ENCODE data around the gene RBMS1.
"Not testable (repeated sequence)": the region's sequence is repeated elsewhere in the genome, so short reads cannot be mapped to it uniquely, and the experiment has no call there.

RBMS1 gene

DNA sequence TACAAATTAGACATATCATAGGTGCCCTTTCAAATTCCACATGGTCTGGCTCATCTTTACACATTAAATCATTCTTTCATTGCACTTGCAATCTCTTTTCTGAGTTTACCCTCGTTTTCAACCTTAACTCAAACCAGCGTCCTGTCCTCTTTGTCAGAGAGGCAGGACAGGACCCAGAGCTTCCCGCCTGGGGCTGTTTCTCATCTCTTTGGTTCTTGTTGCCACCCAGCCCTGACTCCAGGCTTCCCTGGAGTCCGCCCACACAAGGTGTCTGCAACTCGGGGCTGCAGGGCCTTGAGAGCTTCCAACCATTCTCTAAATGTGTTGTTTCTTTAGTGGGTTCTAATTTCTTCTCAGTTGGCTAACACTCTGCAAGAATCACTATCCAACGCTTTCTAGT lies 24.4 kb downstream of the RBMS1 start:
- DNase-seq, result no peak

DNA sequence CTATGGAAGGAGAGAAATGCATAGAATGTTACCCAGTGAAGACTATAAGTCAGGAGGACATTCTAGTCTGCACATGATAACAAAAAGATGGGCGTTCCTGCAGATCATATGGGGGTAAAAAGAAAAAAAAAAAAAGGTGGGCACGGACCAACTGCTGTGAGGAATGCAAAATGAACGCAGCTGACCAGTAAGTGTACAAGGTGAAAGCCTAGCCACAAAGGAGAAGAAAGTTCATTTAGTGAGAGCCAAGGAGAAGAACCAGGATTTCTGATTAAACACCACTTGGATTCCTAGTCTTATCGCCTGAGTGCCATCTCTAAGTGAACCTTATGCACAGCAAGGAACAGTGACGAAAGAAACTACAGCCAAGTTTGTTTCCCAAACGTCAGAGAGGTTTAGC lies 26.5 kb downstream of the RBMS1 start:
- DNase-seq, result no peak

DNA sequence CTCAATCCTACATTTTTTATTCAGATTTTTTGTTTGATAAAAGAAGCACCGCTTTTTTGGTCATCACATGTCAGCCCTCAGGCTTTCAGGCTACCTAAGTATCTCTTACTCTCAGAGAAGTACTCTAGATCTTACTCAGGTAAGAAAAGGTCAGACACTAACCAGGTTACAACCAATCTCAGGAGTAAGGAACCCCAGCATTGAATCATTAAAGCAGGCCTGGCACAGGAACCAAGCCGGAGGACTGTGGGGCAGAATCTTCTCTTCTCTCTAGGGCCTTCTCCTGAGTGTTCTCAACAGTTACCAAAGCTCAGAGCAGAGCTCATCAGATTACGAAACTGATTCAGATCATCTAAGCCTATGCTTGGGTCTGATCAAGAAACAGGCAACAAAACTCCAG lies 28.2 kb downstream of the RBMS1 start:
- DNase-seq, result no peak

DNA sequence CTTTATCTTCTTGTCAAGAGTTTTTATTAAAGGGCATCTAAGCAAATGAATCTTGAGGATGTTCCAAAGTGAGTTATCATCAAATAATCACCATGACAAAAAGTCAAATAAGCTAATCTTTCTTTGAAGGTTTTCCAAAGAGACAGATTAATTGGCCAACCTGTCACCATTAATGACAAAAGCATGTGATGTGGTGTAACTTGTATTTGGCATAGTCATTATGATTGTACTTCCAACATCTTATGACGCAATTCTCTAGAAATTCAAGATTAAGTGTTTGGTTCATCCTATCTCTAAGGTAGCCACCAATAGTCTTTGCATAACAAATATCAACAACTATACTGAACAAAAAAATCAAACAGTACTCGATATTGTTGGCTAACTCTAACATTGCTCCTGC lies 28.6 kb downstream of the RBMS1 start:
- DNase-seq, result no peak

DNA sequence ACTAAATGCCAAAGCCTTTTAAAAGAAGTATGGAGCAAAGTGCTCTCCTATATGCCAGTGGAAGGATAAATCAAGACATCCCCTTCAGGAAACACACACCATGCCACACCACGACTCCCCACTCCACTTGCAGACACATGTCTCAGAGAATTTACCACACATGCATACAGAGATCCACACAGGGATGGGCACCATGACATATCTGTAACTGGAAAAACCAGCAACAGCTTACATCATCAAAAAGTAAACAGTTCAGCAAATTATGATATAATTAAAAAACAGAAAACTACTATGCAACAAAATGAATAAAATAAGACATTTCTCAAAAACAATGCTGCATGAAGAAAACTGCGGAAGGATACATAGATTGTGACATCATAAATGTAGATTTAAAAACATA lies 29.6 kb downstream of the RBMS1 start:
- DNase-seq, result no peak

DNA sequence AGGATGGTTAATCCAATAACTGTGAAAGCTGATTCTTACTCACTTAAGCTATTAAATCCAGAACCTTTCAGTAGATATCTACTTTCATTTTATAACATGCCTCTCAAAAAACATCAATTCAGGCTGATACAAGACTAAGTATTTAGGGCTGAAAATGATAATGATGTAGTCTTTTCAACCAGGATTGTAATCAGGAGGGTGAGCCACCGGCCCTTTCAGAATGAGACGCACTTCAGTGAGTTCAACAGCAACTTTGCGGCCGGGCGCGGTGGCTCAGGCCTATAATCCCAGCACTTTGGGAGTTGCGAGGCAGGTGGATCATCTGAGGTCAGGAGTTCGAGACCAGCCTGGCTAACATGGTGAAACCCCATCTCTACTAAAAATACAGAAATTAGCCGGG lies 30.4 kb downstream of the RBMS1 start:
- no peak for DNase-seq

DNA sequence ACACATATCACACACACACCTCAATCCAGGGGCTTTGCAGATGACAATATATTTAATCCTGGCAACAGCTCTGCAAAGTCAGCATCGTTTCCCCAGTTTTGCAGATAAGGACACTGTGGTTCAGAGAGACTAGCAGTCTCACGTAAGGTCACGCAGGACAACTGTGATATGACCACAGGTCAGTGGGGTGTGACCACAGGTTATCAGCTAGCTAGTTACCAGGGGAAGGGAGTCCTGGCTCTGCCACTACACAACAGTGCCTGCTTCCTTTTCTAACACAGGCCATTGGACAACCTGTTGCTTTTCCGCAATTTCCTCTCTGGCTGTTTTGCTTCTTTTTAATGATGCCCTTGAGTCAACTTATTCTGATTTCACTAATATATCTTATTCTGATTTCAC lies 33.3 kb downstream of the RBMS1 start:
- DNase-seq, result no peak

DNA sequence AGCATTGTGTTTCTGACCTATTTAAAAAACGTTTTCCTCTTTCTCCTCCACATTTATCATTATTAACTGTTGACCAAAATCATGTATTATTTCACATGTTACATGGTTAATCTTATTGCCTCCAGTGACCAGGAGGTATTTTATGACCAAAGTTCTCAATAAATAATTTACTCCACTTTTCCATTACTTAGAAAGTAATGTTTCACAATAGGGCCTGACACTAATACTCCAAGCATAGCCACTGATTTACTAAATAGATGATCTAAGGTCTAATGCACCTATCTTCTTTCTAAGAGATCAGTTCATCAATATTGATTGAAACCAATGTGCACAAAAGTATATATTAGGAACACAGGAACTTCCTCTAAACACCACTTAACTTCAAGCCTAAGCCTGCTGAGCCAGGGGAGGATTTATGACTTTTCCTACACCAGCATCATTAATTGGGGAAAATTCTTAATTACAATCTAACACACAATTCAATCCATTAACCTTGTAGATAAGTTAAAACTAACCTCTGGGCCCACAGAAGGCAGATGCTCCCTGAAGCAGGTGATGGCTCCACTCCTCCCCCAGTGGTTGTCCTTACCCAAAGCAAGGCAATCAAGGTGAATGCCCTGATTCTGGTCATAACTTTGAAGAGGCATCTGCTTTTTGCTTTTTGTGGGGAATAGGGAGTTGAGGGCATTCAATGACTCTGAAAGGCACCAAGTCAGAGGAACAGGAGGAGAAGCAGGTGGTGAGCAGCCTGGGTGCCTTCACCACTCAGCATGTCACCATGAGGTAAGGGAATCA lies 33.9 kb downstream of the RBMS1 start:
- no peak for DNase-seq

DNA sequence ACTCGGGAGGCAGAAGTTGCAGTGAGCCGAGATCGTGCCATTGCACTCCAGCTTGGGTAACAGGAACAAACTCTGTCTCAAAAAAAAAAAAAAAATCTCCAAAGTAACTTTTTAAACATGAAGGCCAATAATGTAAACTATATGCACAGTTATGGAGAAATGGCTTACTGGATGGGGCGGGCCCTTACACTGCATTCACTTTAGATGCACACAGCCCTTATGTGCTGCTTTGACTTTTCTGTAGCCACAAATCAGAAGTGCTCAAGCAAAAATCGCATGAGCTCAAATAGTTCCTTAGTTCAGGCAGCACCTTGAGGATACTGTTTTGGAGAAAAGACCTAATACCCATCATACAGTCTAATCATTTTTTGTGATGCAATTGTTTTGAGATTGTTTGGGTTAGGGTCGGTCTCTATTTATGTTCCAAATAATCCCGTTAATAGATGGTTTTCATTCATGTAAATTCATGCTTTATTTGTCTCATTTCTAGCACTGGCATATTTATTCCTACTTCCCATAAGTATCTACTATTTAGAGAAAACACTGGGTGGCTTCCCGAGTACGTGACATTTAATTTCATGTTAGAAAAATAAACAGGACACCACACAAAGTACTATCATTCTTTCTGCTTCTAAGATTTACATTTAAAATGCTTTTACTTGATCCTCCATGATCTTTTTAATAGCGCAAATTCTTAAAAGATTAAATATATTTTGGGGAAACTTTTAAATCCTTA lies 34.7 kb downstream of the RBMS1 start:
- DNase-seq, result no peak

DNA sequence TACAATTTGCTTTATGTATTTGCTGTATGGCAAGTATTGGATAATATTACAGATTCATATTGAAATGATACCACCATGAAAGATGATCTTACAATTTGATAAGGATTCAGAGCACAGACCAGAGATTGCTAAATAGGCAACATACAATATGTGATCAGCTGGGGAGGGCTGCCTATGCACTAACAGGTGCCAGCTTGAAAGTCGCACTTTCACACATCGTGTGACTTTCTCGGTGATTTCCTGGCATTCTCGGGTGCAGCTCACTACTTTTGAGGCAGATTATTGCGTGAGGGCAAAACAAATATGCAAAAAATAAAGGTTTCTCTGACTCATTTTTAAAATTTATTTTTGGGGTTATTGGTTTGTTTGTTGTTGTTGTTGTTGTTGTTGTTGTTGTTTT lies 36.0 kb downstream of the RBMS1 start:
- DNase-seq, result no peak

DNA sequence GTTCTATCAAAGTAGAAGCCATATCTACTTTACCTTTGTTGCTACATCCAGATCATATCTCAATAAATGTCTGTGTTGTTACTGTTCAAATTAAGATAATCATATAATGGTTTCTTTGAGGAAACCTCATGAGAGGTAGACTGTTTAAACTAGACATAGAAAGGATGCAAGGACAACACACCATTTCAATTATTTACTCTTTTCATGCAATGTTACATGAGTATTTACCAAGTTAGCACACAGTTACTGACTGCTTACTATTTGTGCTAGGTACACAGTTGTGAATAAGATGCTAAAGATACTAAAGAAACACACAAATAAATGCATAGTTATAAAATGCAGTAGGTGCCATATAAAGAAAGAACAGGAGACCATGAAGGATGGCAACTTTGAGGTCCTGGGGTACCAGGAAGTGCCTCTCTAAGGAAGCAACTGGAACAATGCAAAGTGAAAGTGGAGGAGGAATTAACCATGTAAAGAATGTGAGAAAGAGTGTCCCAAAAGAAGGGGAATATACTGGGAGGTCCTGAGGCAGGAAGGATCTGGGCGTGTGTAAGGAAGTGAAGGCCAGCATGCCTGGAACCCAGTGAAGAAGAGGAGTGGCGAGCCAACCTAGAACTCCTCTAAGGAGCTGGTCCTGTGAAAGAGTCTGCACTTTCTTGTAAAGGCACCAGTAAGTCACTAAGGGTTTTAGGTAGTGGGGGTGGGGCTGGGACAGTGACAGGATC lies 39.4 kb downstream of the RBMS1 start:
- DNase-seq, result no peak

DNA sequence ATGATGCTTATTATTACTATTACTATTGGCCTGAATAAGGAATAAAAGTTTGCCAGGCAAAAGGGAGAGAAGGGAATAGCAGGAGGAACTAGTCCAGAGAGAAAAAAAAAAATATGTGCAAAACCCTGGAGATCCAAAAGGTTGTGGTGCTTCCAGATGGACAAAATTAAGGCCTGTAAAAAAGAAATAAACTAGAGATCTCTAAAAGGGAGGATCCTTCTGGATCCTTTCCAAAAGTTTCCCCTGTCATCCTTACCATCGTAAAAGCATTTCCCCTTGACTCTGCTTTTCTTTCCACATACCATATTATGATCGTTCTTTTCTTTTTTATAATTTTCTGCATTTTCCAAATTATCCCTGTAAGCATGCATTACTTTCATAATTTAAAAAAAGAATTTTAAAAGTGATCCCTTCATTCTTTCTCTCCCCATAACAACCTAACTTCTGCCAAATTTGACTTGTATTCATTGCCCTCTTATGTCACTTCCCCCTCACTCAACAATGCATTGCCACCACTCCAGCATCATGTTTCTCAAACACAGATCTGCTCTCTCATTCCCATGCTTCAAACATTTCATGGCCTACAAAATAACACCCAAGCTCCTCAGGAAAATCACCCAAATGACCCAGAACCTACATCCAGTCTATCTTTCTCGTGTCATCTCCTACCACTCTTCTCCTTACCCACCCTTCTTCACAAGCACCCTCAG lies 40.3 kb downstream of the RBMS1 start:
- no peak for DNase-seq

DNA sequence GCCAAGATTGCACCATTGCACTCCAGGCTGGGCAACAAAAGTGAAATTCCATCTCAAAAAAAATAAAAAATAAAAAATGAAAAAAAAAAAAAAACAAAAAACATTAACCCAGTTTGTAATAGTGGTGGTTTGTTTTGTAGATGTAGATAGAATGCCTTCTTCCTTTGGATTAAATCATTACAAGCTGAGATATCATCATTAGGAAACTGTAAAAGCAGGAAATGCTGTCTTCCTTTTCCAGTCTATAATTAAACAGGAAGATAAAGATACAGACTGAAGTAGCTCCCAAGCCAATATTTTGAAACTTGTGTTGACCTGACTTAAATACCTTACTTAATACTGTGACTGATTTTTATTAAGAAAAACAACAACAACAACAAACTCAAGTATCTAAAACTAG lies 43.1 kb downstream of the RBMS1 start:
- no peak for DNase-seq

DNA sequence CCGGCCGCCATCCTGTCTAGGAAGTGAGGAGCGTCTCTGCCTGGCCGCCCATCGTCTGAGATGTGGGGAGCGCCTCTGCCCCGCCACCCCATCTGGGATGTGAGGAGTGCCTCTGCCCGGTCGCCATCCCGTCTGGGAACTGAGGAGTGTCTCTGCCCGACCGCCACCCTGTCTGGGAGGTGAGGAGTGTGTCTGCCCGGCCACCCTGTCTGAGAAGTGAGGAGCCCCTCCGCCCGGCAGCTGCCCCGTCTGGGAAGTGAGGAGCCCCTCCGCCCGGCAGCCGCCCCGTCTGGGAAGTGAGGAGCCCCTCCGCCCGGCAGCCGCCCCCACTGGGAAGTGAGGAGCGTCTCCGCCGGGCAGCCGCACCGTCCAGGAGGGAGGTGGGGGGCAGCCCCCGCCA lies 44.8 kb downstream of the RBMS1 start:
- DNase-seq, result not testable (repeated sequence)

DNA sequence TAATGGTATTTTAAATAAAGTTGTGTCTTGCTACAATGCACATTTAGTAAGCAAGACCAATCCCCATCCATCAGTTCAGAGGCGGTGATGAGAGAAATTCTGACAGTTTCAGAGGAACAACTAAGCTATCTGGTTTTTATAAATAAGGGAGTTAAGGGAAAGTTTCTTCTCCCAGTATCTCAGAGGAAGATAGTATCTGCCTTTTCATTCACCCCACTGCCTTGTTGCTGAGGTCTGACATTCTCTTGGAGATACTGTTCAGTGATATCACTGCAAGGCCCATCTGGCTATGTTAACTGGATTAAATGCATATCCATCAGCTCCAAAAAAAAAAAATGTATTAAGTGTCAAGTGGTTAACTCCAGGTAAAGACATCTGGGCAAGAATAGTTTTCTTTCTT lies 47.9 kb downstream of the RBMS1 start:
- no peak for DNase-seq

DNA sequence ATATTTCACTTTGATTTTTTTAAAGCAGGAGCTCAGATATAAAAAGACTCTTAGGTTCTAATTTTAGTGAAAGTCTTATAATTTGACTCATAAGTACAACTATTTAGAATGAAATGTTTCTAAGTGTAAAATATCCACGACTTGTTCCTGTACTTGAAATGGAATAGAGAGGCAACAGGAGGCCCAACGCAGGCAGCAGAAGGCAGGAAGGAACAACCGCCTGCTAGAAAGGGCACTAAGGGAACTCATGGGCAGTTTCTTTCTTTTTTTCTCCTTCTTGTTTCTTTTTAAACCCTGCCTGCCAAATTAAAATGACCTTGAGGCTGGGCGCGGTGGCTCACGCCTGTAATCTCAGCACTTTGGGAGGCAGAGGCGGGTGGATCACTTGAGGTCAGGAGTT lies 51.0 kb downstream of the RBMS1 start:
- no peak for DNase-seq

DNA sequence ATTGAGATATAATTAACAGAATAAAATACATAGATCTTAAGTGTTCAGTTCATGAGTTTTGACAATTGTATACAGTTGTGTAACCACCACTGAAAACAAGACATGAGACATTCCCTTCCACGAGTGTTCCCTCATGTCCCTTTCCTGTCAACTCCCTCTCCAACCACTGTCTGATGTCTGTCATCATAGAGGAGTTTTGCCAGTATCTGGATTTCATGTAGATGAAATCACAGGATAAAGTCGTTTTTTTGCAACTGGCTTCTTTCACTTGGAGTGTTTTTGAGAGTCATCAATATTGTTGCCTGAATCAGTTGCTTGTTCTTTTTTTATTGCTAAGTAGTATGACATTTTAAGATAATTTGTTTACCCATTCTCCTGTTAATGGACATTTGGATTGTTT lies 52.7 kb downstream of the RBMS1 start:
- DNase-seq, result no peak

DNA sequence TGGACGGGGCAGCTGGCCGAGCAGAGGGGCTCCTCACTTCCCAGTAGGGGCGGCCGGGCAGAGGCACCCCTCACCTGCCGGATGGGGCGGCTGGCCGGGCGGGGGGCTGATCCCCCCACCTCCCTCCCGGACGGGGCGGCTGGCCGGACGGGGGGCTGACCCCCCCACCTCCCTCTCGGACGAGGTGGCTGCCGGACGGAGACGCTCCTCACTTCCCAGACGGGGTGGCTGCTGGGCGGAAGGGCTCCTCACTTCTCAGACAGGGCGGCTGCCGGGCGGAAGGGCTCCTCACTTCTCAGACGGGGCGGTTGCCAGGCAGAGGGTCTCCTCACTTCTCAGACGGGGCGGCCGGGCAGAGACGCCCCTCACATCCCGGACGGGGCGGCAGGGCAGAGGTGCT lies 54.6 kb downstream of the RBMS1 start:
- not testable (repeated sequence) for DNase-seq

DNA sequence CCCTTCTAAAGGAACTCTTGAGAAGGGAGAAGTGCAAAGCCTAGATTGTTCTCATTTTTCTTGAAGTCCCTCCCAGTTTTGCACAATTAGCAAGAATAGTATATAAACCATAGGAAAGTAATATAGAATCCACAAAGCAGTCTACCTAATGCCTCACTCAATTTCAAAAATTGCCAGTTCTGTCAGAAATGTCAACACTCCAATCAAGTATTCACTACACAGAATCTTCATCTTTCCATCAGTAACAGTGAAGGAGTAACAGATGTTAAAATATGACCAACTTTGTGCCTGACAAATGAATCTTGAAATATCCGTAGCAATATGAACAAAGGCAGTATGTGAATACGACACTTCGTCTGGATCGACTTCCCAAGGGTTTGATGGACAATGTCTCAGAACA lies 56.3 kb downstream of the RBMS1 start:
- no peak for DNase-seq

DNA sequence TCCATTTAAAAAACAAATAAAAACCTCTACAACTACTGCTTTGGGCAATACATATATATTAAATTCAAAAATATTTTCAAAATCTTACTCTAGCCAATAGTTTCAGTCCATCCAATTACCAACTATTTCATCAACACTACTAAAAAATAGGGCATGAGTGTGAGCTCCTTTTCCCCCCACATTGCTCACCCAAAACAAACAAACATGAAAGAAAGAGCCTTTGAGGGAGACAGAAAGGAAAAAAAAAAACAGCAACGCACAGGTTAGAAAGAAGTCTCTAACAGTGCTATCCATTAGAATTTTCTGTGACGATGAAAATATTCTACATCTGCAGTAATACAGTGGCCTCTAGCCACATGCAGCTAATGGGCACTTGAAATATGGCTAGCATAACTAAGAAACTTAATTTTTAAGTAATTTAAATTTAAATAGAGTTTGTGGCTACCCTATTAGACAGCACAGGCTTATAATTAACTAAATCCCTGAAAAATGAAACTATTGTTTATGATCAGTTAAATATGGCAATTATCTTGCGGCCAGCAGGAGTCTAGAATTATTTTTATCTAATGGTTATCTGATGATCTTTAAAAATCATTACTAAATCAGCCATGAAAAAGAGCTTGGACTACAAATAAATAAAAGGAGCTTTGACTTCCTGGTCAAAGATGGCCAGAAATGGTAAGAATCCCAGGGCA lies 59.2 kb downstream of the RBMS1 start:
- no peak for DNase-seq

DNA sequence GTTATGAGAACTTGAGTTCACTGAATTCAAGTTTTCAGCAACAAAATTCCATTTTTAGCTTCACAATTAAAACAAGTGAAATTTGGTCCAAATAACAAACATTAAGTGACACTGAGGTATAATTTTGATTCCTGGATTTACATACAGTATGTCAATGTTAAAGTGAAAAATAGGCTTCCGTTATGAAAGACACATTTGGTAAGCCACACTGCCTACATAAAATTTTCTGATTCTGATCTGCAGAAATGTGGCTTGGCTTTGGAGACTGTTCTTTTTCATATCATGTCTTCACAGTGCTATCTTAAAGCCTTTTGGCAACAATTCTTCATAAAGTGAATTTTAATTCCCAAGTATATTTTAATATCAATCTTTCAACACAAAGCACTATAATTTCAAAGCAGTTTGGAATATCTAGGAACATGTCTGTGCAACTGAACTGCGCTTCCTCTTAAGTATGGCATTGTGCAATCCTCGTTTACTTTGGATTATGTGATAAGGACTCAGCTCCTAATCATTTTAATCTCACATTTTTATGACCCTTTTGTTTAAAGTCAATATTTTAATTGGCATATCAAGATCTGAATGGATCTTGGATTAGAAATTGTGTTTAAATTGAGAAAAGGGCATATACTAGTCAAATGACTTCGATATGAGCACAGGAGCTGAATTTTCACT lies 60.0 kb downstream of the RBMS1 start:
- DNase-seq, result no peak

DNA sequence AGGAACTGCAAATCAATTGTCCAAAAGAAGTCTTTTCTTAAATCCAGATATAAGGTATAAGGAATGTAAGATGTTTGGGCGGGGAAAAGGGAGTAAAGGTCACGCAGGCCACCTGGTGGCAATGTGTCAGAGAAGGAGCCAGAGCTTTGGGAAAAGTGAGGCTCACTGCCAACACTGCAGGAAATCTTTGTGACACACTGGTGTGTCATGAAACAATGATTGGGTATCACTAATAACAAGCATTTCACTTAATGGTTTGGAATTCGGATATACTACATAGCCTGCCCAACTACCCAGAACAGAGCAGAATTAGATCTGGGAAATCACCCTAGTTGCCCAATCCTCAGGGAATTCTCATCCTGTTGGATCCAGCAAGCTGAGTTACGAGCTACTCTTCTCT lies 61.0 kb downstream of the RBMS1 start:
- no peak for DNase-seq

Measured in stimulated activated CD4-positive, alpha-beta T cell treated with anti-CD3 and anti-CD28 coated beads, Interleukin-12 subunit alpha, Interleukin-12 subunit beta, amount 100 ng/mL, for 4 hours (primary cell).